ENCODE data around the gene SLC16A12. TPM values are rescaled to one million over a fixed set of nuclear protein-coding genes. Genes with fewer than 3 reads are reported as not detected.

SLC16A12 gene
- total and polyA plus RNA-seq, 2 of the 13 experiments (the other 11 are each of a cell fraction or from before 2014, with no cell fraction given) = 0.02 TPM; not detected in 1

GRCh38 chr10:89565180-89565579, 29.8 kb upstream of the SLC16A12 start:
- H3K4me3 ChIP-seq (replicated peaks in 1 of 3; ENCODE audit: insufficient read depth in 1 of 3, low read depth in 2 of 3, low read length in 3 of 3) = no peak overlapping the region
- BruUV-seq (replicated peaks) = no TSS peak
- CTCF ChIA-PET (ENCODE audit: low intra/inter-chr PET ratio, low total read pairs) = interaction anchor here (0.8 kb wide), 1 partner anchor 139 kb away, joined by 3 read pairs; no protein-coding TSS in a partner anchor
- intact Hi-C loops (cut with micrococcal nuclease; ENCODE audit: unreplicated experiment) (loop anchor here (2.0 kb wide), 1 partner anchor 98 kb away; no protein-coding TSS in a partner anchor), in situ Hi-C loops (cut with HindIII; ENCODE audit: extremely low pct_ligation_motif_present, low pct_unique_long_range_greater_than_20kb) (no loop called here)
- no peaks in the 10 kb centered on the region for H4K20me1 ChIP-seq (ENCODE audit: insufficient read depth, low read length)
- ATAC-seq (no peak), FAIRE-seq (no peak), DNase-seq (ENCODE audit: low spot score) (no peak)
- H3K27me3 ChIP-seq (ENCODE audit: control insufficient read depth in 1 of 2, insufficient read depth in 2 of 2, low read length in 2 of 2) = no peaks in the 10 kb centered on the region; a peak in 1 of 5 replicates
- 52% methylated on average over 1 of the region's 1 CpG for WGBS (ENCODE audit: low lambda C conversion rate)
- TF ChIP-seq, protein P1, sequence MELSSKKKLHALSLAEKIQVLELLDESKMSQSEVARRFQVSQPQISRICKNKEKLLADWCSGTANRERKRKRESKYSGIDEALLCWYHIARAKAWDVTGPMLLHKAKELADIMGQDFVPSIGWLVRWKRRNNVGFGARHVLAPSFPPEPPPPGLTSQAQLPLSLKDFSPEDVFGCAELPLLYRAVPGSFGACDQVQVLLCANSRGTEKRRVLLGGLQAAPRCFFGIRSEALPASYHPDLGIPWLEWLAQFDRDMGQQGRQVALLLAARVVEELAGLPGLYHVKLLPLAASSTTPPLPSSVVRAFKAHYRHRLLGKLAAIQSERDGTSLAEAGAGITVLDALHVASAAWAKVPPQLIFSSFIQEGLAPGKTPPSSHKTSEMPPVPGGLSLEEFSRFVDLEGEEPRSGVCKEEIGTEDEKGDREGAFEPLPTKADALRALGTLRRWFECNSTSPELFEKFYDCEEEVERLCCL (CRISPR knock-in tag; IDR thresholded peaks at IDR 0.05; ENCODE audit: borderline replicate concordance) = no peak
- TF ChIP-seq ZNF563 (CRISPR knock-in tag; IDR thresholded peaks at IDR 0.05) (no peak), KAT7 (CRISPR knock-in tag; IDR thresholded peaks at IDR 0.05; ENCODE audit: borderline replicate concordance) (no peak), ZNF652 (CRISPR knock-in tag; IDR thresholded peaks at IDR 0.05; ENCODE audit: borderline replicate concordance, low read depth) (no peak), EHMT2 (IDR thresholded peaks at IDR 0.05; ENCODE audit: borderline replicate concordance, low read depth, low read length) (no peak), ZEB1 (IDR thresholded peaks at IDR 0.05; ENCODE audit: insufficient replicate concordance, low read depth) (no peak), LBX2 (CRISPR knock-in tag; IDR thresholded peaks at IDR 0.05; ENCODE audit: borderline replicate concordance) (no peak), MAFF (IDR thresholded peaks at IDR 0.05; ENCODE audit: low read depth, low read length) (peak; percentile 54), ZBTB8A (CRISPR knock-in tag; IDR thresholded peaks at IDR 0.05; ENCODE audit: borderline replicate concordance, low read depth) (no peak), MAFK (conservative IDR thresholded peaks at IDR 0.05 in 1 of 2, IDR thresholded peaks at IDR 0.05 in 1 of 2; ENCODE audit: low read length in 2 of 2) (peak; percentile 56 to 64)
- TF ChIP-seq, protein P2, sequence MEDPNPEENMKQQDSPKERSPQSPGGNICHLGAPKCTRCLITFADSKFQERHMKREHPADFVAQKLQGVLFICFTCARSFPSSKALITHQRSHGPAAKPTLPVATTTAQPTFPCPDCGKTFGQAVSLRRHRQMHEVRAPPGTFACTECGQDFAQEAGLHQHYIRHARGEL (CRISPR knock-in tag; IDR thresholded peaks at IDR 0.05) = no peak
- TF ChIP-seq, protein P3, sequence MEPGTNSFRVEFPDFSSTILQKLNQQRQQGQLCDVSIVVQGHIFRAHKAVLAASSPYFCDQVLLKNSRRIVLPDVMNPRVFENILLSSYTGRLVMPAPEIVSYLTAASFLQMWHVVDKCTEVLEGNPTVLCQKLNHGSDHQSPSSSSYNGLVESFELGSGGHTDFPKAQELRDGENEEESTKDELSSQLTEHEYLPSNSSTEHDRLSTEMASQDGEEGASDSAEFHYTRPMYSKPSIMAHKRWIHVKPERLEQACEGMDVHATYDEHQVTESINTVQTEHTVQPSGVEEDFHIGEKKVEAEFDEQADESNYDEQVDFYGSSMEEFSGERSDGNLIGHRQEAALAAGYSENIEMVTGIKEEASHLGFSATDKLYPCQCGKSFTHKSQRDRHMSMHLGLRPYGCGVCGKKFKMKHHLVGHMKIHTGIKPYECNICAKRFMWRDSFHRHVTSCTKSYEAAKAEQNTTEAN (CRISPR knock-in tag; conservative IDR thresholded peaks at IDR 0.05) = no peak
- TF ChIP-seq, protein P4, sequence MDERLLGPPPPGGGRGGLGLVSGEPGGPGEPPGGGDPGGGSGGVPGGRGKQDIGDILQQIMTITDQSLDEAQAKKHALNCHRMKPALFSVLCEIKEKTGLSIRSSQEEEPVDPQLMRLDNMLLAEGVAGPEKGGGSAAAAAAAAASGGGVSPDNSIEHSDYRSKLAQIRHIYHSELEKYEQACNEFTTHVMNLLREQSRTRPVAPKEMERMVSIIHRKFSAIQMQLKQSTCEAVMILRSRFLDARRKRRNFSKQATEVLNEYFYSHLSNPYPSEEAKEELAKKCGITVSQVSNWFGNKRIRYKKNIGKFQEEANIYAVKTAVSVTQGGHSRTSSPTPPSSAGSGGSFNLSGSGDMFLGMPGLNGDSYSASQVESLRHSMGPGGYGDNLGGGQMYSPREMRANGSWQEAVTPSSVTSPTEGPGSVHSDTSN (CRISPR knock-in tag; IDR thresholded peaks at IDR 0.05) = no peak
- TF ChIP-seq, protein P5, sequence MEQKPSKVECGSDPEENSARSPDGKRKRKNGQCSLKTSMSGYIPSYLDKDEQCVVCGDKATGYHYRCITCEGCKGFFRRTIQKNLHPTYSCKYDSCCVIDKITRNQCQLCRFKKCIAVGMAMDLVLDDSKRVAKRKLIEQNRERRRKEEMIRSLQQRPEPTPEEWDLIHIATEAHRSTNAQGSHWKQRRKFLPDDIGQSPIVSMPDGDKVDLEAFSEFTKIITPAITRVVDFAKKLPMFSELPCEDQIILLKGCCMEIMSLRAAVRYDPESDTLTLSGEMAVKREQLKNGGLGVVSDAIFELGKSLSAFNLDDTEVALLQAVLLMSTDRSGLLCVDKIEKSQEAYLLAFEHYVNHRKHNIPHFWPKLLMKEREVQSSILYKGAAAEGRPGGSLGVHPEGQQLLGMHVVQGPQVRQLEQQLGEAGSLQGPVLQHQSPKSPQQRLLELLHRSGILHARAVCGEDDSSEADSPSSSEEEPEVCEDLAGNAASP (CRISPR knock-in tag; IDR thresholded peaks at IDR 0.05; ENCODE audit: borderline replicate concordance) = no peak
- no peaks in the 10 kb centered on the region for H3K36me3 ChIP-seq (replicated peaks in 1 of 2; ENCODE audit: control insufficient read depth in 1 of 2, insufficient read depth in 2 of 2, low read length in 2 of 2)
- H3K9ac ChIP-seq (ENCODE audit: insufficient read depth, low read depth, low read length) = no peak overlapping the region
- H3K9me3 ChIP-seq (ENCODE audit: low read length) = no peaks in the 10 kb centered on the region
- POLR2A ChIA-PET = no interaction called here
- no peak overlapping the region for H3K27ac ChIP-seq (ENCODE audit: extremely low read length, insufficient read depth, low read length)
- H3K4me2 ChIP-seq (ENCODE audit: low read depth, low read length) = no peak overlapping the region
- H3K79me2 ChIP-seq (ENCODE audit: insufficient read depth, low read length) = no peaks in the 10 kb centered on the region
- peaks cover 18% of the 10 kb centered on the region for H3K4me1 ChIP-seq (ENCODE audit: insufficient read depth, low read length)
- no peak overlapping the region for H2AFZ ChIP-seq (ENCODE audit: low read length)
